Fibroblast of mammary gland (primary cell): ENCODE measurements around the gene HEYL.

Experiments used
- DNase-seq: peaks from one replicate; pipeline ENCODE4 v3.0.0-alpha.2; 2010; ENCODE audit warnings: low read depth
- H3K4me3 ChIP-seq: 2 replicates; pipeline ENCODE4 v1.5.1; 2011; ENCODE audit warnings: low read depth, mild to moderate bottlenecking, low read length, moderate library complexity; ENCODE audit not compliant: control insufficient read depth
- TF ChIP-seq, protein P1 (sequence below): conservative IDR thresholded peaks from 2 replicates; pipeline ENCODE4 v1.5.1; 2011; ENCODE audit warnings: low read depth, low read length, inconsistent platforms; ENCODE audit not compliant: control insufficient read depth, insufficient read depth

HEYL gene

GRCh38 chr1:39676948-39677548 is 37.6 kb upstream of the HEYL start:
- TF ChIP-seq, protein P1, sequence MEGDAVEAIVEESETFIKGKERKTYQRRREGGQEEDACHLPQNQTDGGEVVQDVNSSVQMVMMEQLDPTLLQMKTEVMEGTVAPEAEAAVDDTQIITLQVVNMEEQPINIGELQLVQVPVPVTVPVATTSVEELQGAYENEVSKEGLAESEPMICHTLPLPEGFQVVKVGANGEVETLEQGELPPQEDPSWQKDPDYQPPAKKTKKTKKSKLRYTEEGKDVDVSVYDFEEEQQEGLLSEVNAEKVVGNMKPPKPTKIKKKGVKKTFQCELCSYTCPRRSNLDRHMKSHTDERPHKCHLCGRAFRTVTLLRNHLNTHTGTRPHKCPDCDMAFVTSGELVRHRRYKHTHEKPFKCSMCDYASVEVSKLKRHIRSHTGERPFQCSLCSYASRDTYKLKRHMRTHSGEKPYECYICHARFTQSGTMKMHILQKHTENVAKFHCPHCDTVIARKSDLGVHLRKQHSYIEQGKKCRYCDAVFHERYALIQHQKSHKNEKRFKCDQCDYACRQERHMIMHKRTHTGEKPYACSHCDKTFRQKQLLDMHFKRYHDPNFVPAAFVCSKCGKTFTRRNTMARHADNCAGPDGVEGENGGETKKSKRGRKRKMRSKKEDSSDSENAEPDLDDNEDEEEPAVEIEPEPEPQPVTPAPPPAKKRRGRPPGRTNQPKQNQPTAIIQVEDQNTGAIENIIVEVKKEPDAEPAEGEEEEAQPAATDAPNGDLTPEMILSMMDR: no peak
- no peak for DNase-seq
- H3K4me3 ChIP-seq: no peak overlapping the region

DNA sequence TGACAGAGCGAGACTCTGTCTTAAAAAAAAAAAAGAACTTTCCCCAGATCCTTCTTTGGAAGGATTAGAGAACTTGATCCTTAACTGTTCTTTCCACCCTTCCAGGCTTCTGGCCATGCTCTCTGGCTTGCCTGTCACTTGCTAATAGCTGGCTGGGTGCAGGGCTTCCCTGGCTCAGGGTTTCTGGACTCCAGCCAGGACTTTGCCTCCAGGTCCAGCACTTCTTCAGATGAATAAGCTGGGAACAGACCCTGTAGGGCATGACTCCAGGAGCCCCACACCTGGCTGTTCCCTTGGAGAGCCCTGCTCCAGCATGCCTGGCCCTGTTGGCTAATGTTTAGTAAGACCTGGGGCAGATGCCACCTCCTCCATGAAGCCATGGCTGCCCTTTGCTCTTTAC is 35.8 kb upstream of the HEYL start:
- DNase-seq: no peak
- no peak overlapping the region for H3K4me3 ChIP-seq
- TF ChIP-seq, protein P1: no peak

DNA sequence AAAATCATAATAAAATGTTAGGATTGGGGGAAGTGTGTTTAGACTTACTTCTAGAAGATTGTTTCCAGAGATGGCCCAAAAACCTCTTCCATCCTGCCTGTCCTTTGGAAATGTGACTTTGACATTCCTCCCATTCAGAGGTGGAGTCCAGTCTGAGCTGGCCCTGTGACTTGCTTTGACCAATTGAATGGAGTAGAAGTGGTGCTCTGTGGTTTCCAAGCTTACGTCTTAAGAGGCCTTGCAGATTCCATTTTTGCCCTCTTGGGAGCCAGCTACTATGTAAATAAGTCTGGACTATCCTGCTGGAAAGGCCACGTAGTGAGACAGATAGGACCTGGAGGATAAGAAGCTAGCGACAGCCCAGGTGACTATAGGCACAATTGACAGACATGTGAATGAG is 33.8 kb upstream of the HEYL start:
- H3K4me3 ChIP-seq: no peak overlapping the region
- TF ChIP-seq, protein P1: no peak
- DNase-seq: no peak

DNA sequence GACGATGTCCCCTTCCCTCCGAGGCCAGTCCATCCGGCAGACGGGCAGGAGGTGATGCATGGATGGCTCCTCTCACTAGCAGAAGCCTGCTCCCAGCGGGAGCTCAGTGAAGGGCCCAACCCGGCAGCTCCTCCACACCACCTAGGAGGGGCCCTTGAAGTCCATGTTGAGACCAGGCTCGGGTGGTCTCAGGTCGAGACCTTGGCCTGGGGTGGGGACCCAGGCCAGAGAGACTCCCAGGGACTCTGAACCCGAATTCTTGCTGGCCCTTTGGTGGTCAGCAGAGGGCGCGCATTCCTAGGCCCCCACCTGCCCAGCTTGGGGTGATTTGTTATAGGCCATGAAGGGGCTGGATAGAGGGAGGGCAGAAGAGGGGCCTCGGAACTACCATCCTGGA is 33.1 kb upstream of the HEYL start:
- no peak overlapping the region for H3K4me3 ChIP-seq
- TF ChIP-seq, protein P1: peak; percentile 48
- DNase-seq: no peak

DNA sequence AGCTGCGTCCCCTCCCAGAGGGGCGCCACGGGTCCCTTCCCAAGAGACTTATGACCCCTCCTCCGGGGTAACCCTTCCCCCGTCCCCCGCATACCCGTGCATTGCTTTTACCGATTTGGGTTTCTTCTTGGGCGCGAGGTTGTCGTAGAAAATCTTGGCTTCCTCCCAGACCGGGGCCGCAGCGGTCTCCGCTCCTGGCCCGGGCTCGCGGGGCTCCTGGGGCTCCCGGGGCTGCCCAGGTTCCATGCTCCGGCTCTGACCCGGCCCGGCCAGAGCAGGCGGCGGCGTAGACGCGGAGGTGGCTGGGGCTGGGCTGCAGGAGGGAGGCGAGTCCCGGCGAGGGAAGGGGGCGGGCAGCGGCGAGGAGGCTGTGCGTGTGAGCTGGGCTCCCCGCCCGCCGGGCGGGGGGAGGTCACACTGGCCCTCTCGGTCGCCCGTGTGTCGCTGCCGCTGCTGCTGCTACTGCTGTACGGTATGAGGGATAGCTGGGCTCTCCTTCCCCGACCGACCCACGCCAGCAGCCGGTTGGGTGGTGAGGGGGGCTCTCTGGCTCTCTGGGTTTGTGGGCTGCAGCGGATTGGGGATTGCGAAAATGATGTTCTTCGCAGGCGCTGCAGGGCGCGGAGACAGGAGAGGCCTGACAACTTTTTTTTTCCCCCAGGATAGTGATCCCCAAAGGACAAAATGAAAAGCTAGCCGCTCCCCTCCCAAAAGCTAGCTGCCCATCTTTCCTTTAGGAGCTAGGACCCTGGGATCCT is 32.5 kb upstream of the HEYL start, which contains the start of gene NT5C1A:
Gene NT5C1A (minus strand): TSS at position 315 of the 758 bp plus-strand sequence. CDS start 69 bp downstream, at position 246.
- H3K4me3 ChIP-seq: peak within 1 kb of the TSS; percentile 16
- DNase-seq: no peak
- TF ChIP-seq, protein P1: no peak

GRCh38 chr1:39671433-39671792 is 32.0 kb upstream of the HEYL start:
- no peak for DNase-seq
- TF ChIP-seq, protein P1: no peak
- H3K4me3 ChIP-seq: no peak overlapping the region
